Stimulated activated CD8-positive, alpha-beta memory T cell treated with anti-CD3 and anti-CD28 coated beads, Interleukin-15, amount 100 ng/mL, for 1 hour (primary cell): ENCODE results near the gene RNASE1.
"Not testable (repeated sequence)": the region's sequence is repeated elsewhere in the genome, so short reads cannot be mapped to it uniquely, and the experiment has no call there.

Experiments used
- DNase-seq: peaks from one replicate; pipeline ENCODE4 v3.0.0-alpha.2; 2020; ENCODE audit warnings: low read depth

Gene RNASE1

DNA sequence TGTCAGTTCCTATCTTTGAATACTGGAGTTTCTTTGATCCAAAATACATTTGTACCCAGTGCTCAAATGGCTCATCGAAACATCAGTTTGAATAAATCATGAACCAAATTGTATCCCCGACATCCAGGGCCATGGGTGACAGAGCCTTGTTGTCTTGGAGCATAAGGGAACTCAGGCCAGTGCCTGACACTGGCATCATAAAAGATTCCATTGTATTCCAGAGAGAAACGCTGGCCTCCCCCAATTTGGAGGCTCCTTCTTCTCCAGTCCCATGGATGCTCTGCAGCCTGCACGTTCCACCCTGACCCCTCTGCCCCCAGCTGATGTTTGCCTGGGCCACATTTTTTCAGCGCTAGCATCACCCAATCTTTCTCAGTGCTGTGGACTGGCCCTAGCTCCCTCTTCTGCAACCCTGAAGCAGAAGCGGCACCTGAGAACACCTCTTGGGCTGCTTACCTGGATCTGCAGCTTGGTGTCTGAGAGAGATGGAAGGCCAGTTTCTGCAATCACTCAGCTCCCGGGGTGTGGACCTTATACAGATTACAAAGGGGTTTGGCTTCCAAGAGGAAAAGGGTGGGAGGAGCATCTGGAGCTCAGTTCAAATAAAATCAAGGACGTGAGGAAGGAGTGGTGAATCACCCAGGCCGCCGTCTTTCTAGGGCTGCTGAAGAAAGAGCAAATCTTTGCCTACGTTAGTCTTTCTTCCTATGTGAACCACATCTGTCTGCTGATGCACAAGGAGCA lies at the start of gene RNASE1:
Gene RNASE1, minus strand, starts transcription at position 504 of the 744 bp plus-strand sequence. CDS start 776 bp downstream, outside the sequence.
- DNase-seq = no peak

DNA sequence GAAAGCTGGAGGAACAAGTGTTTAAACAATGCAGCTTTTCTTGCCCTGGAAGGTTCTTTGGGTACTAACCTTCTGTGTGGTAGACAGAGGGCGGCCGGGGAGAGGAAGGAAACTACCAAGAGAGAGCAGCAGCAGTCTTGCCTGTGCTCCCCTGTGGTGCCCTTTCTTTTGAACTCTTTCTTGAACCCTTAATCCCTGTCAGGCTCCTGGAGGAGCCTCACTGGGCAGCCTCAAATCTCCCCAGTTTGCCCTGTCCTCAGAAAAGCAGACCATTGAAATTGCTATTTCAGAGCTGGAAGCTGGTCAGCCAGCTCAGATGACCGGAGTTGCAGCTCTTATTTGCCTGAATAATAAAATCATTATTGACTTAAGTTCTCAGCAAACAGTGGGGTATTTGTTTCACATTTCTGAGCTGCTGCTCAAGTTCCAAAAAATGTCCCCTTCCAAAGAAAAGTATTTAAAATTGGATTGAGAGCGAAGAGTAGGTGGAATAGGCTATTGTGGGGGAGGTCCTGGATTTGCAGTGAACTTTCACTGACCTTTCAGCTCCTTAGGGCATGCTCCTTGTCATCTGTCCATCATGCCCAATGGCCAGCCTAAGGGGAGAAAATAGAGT lies 46.4 kb upstream of the RNASE1 start:
- no peak for DNase-seq

DNA sequence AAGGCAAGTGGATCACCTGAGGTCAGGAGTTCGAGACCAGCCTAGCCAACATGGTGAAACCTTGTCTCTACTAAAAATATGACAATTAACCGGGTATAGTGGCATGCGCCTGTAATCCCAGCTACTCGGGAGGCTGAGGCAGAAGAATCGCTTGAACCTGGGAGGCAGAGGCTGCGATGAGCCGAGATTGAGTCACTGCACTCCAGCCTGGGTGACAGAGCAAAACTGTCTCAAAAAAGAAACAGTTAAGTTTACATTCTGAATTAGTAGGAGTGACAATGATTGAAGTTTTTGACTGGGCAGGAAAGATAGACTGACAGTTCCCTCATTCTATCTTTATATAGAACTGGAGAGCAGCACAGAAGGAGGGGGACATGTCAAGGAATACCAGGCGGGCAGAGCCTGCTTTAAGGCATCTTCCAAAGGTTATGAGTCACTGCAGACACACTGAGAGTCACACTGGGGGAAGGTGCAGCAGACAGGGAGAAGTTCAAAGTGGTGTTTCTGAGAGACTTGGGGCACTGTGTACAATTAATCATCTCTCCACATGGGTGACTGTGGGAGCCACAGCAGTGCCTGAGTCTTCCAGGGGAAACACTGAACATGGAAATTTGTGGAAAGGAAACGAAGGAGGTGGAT lies 45.8 kb upstream of the RNASE1 start:
- no peak for DNase-seq

DNA sequence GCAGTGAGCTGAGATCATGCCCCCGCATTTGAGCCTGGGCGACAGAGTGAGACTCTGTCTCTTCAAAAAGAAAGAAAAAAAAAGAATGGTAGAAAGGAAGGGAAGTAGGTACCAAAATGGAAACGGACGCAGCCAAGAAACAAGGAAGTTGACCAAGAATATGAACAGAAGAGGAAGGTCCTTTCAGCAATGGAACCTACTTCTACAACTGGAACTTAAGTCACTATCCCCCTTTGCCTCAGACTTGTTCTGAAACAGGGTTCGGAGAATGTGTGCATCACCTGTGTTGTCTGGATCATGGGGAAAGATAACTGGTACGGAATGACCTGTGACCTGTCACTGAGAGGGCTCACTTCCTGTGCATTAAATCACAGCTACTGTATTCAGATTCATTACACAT lies 43.9 kb upstream of the RNASE1 start:
- DNase-seq = no peak

DNA sequence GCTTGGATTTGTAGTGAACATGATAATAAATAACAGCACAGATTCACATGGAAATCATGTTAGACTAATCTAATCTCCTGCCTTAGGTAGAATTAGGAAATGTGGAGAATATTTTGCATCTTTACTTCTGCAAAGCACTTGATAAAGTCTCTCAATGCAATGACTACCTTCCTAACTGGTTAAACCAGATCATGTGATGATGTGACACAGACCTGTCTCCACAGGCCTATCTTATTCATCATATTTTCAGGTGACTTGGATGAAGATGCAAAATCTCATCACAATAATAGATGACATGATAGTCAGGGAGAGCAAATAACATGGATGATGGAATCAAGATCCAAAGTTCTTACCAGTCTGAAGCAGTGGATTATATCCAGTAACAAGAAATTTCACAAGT lies 38.5 kb upstream of the RNASE1 start:
- DNase-seq = no peak

- DNase-seq = no peak
Observed at GRCh38 chr14:20837831-20838230, 35.2 kb upstream of the RNASE1 start.

DNA sequence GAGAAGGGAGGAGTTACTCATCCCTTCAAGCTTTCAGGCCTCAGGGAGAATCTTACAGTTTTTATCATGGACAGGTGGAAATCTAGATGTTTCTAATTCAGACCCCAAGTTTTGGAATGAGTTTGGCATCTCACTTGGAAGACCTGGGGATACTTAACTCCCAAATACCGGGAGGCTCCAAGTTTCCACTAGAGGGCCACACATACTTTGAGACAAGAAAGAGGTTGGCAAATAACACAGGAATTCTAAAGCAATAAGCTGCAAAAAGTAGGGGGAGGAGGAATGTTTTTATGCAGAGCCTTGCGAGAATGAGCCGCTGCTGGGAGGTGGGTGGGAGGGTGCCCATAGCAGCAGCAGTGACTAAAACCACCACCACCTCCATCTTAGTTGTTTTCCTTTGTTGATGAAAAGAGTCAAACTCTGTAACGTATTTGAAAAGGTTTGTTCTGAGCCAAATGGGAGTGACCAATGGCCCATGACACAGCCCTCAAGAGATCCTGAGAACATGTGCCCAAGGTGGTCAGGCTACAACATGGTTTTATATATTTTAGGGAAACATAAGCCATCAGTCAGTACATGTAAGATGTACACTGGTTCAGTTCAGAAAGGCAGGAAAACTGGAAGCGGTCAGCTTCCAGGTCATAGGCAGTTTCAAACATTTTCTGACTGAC lies 34.2 kb upstream of the RNASE1 start:
- DNase-seq = no peak

DNA sequence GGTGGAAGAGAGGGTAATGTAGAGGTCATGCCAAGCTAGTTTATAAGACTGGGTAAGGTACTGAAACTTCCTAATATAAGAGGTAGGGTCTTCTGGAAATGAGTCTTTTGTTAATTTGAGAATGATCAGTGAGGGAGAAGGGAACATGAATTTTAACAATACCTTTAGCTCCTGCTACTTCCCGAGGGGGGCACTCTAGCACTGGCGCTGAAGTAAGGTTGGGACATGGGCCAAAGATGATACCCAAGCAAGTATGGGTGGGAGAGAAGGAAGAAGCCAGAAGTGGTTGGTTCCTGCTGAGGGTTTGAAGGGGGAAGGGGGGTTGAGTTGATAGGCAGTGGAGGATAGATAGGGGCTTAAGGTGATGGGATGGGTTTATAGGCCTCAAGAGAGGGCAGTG lies 32.3 kb upstream of the RNASE1 start:
- no peak for DNase-seq

DNA sequence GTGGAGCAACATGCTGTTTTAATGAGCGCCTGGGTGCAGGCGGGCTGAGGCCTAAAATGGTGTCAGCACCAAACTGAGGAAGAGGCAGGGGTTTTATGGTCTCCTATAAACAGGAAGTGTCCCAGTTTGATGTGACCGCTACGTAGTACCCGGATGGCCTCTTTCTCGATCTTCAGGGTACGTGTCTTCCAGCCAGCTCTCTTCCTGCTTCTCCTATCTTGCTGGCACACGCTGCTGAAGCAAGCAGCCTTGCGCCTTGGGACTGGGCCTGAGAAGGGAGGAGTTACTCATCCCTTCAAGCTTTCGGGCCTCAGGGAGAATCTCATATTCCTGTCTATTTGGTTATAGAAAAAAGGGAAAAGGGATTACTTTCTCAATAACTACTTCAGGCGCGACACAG lies 28.2 kb upstream of the RNASE1 start:
- DNase-seq = no peak

GRCh38 chr14:20828024-20828694 lies 25.5 kb upstream of the RNASE1 start:
- not testable (repeated sequence) for DNase-seq

GRCh38 chr14:20827326-20827725 lies 24.7 kb upstream of the RNASE1 start:
- DNase-seq = no peak

DNA sequence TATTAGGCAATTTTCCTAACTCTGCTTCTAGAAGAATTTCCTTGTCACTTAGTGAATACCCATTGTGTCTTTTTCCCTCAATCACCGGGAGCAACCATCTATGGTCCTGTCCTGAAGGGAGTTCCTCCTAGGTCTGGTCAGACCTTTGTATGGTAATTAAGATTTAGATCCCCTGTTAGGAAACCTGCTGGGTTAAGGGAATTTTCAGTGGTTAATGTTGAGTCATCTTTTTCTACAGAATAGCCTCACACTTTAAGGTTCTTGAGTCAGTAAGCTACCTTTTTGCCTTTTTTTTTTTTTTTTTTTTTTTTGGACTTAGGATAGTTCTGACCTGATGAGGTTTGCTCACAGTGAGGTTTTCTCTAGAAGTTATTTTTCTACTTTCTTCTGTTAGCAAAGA lies 24.0 kb upstream of the RNASE1 start:
- DNase-seq = not testable (repeated sequence)

- DNase-seq = no peak
Observed at GRCh38 chr14:20823859-20824258, 21.2 kb upstream of the RNASE1 start.

DNA sequence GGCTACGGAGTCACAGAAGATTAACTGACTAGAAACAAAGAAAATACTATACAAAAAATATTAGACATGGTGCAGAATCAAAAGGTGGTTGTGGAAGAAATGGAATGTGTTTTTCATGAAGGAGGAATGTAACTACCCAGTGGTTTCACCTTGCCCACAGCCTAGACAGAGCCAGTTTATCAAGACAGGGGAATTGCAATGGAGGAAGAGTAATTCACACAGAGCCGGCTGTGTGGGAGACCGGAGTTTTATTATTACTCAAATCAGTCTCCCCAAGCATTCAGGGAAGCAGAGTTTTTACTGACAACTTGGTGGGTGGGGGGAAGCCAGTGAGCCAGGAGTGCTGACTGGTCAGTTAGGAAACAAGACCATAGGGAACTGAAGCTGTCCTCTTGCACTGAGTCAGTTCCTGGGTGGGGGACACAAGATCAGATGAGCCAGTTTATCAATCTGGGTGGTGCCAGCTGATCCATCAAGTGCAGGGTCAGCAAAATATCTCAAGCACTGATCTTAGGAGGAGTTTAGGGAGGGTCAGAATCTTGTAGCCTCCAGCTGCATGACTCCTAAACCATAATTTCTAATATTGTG lies 19.0 kb upstream of the RNASE1 start:
- DNase-seq = not testable (repeated sequence)

DNA sequence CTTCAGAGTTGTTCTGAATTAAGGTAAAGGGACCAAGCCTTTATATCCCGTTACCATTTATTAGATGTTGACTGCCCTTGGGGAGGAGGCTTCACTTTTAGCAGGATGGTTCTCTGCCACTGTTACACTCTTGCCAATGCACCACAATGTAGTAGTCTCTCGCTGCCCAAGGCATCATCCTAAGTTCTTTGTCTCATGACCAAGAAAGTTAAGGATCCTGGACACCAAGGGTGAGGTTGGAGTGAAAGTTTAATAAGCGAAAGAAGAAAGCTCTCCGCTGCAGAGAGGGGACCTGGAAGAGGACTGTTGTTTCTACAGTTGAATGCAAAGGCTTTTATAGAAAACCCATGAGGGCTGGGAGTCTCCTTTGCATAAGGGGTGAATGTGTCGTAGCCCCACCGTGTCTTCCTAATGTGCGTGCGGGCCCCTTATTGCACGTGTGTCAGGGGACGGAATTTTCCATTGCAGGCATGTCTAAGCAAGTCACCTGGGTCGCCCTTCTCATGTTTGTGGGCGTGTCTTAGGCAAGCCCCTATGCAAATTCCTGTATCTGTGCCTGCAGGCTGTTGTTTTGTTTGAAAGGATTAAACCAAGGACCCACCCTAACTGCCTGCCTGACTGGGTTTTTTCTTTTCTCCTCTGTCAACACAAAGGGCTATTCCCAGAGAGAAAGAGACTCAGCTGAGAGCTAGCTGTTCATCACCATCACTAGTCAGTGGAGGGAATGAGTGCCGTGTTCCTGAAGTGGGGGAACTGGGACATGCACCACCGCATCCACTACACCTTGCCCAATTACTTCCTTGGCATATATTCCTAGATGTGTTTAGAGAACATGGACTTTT lies 17.6 kb upstream of the RNASE1 start:
- DNase-seq = no peak

DNA sequence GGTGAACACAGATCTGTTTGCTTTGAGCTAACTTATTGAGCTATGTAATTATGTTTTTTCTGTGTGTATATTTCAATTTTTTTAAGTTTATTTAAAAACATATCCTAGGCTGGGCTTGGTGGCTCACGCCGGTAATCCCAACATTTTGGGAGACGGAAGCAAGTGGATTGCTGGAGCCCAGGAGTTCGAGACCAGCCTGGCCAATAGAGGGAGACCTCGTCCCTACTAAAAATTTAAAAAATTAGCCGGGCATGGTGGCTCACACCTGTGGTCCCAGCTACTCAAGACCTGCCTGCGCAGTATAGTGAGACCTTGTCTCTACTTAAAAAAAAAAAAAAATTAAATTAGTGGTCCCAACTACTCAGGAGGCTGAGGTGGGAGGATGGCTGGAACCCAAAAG lies 16.2 kb upstream of the RNASE1 start:
- DNase-seq = no peak

- not testable (repeated sequence) for DNase-seq
Observed at GRCh38 chr14:20815946-20816345, 13.3 kb upstream of the RNASE1 start.

- no peak for DNase-seq
Observed at GRCh38 chr14:20811986-20812975, 9.6 kb upstream of the RNASE1 start.

DNA sequence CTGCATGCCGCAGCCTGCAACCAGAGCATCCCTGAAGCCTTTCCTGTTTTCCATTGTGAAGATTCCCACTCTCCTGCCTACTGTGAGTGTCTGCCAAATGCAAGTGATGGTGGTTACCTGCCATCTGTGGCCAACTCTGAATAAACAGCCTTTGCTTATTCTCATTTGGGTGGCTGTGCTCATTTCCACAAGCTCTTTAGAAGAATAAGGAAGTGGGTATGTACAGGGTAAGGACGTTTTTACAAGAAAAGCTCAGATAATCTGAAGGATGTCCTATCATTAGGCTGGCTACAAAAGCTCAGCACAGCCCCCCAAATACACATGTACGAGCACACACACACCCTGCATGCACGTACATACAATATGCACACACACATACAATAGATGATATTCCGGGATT lies 7.3 kb upstream of the RNASE1 start:
- DNase-seq = no peak

GRCh38 chr14:20808162-20808483 lies 5.5 kb upstream of the RNASE1 start:
- no peak for DNase-seq
